GM12891 (cell line): ENCODE data around the gene FAM234B.
"Not testable (repeated sequence)": the region's sequence is repeated elsewhere in the genome, so short reads cannot be mapped to it uniquely, and the experiment has no call there.

Source experiments
- DNase-seq: peaks from one replicate; pipeline ENCODE4 v3.0.0; 2011; ENCODE audit warnings: low spot score; ENCODE audit not compliant: insufficient read length
- FAIRE-seq: peaks from 2 replicates; lab custom pipeline; 2011; peaks lifted over from hg19 to GRCh38; lab: Jason Lieb, UNC
- PAX5 ChIP-seq: IDR thresholded peaks from 2 replicates; pipeline ENCODE4 v1.6.1; 2011; ENCODE audit warnings: low read length, moderate library complexity, mild to moderate bottlenecking; ENCODE audit not compliant: insufficient read depth, severe bottlenecking
- POLR2A ChIP-seq: IDR thresholded peaks from 2 replicates; pipeline ENCODE4 v1.6.1; 2011; ENCODE audit warnings: low read depth, low read length, control low read depth
- POLR2AphosphoS5 ChIP-seq: IDR thresholded peaks from 2 replicates; pipeline ENCODE4 v1.6.1; 2011; ENCODE audit warnings: low read depth, low read length, control low read depth
- POU2F2 ChIP-seq: IDR thresholded peaks from 2 replicates; pipeline ENCODE4 v1.6.1; 2011; ENCODE audit warnings: low read depth, mild to moderate bottlenecking, control low read depth, low read length, moderate library complexity
- SPI1 ChIP-seq: IDR thresholded peaks from 2 replicates; pipeline ENCODE4 v1.6.1; 2011; ENCODE audit warnings: low read depth, low read length, control low read depth
- TAF1 ChIP-seq: IDR thresholded peaks from 2 replicates; pipeline ENCODE4 v1.6.1; 2011; ENCODE audit warnings: low read depth, low read length, control low read depth

The FAM234B gene

GRCh38 chr12:13023811-13024530 lies 20.2 kb upstream of the FAM234B start:
- FAIRE-seq (no peak), DNase-seq (no peak)
- TF ChIP-seq SPI1 (no peak), TAF1 (no peak), POU2F2 (no peak), PAX5 (no peak), POLR2AphosphoS5 (no peak), POLR2A (no peak)

GRCh38 chr12:13024531-13024916 lies 19.7 kb upstream of the FAM234B start:
- TF ChIP-seq PAX5 (no peak), POU2F2 (no peak), POLR2A (no peak), TAF1 (no peak), POLR2AphosphoS5 (no peak), SPI1 (no peak)
- DNase-seq, result no peak
- no peak for FAIRE-seq

- FAIRE-seq (no peak), DNase-seq (no peak)
- no peak for TF ChIP-seq PAX5
- TF ChIP-seq TAF1, result no peak
- TF ChIP-seq POLR2AphosphoS5, result no peak
- no peak for TF ChIP-seq SPI1
- TF ChIP-seq POLR2A, result no peak
- no peak for TF ChIP-seq POU2F2
Observed at GRCh38 chr12:13026286-13026685, 17.9 kb upstream of the FAM234B start.

- TF ChIP-seq POLR2A (no peak), SPI1 (no peak), TAF1 (no peak), POU2F2 (no peak), POLR2AphosphoS5 (no peak), PAX5 (no peak)
- DNase-seq, result no peak
- no peak for FAIRE-seq
Observed at GRCh38 chr12:13027032-13027431, 17.1 kb upstream of the FAM234B start.

- no peak for FAIRE-seq
- TF ChIP-seq TAF1 (no peak), POLR2AphosphoS5 (no peak), SPI1 (no peak), POU2F2 (no peak)
- no peak for DNase-seq
Observed at GRCh38 chr12:13027508-13027907, 16.7 kb upstream of the FAM234B start.

GRCh38 chr12:13028825-13029570 lies 15.2 kb upstream of the FAM234B start:
- DNase-seq, result no peak
- no peak for TF ChIP-seq POLR2AphosphoS5
- FAIRE-seq, result no peak

- FAIRE-seq, result no peak
- no peak for DNase-seq
- TF ChIP-seq POU2F2 (no peak), SPI1 (no peak), POLR2AphosphoS5 (no peak), PAX5 (no peak), POLR2A (no peak), TAF1 (no peak)
Observed at GRCh38 chr12:13030541-13031291, 13.5 kb upstream of the FAM234B start.

GRCh38 chr12:13032164-13032563 lies 12.0 kb upstream of the FAM234B start:
- TF ChIP-seq POLR2AphosphoS5 (no peak), PAX5 (no peak), POLR2A (no peak), POU2F2 (no peak), TAF1 (no peak), SPI1 (no peak)
- no peak for FAIRE-seq
- DNase-seq, result no peak

GRCh38 chr12:13033476-13033875 lies 10.7 kb upstream of the FAM234B start:
- DNase-seq (no peak), FAIRE-seq (no peak)
- no peak for TF ChIP-seq POLR2A
- TF ChIP-seq TAF1, result no peak
- TF ChIP-seq POLR2AphosphoS5, result no peak
- TF ChIP-seq SPI1, result no peak
- no peak for TF ChIP-seq PAX5
- no peak for TF ChIP-seq POU2F2

- DNase-seq, FAIRE-seq: not testable (repeated sequence)
Observed at GRCh38 chr12:13035335-13035734, 8.8 kb upstream of the FAM234B start.

- DNase-seq, result no peak
- no peak for TF ChIP-seq POLR2A
- no peak for TF ChIP-seq TAF1
- no peak for TF ChIP-seq POLR2AphosphoS5
- no peak for FAIRE-seq
Observed at GRCh38 chr12:13036881-13037280, 7.3 kb upstream of the FAM234B start.
